WI38 (cell line): Measurements from ENCODE around the gene PHOX2A.

ENCODE experiments used
- H3K4me3 ChIP-seq: 2 replicates; pipeline ENCODE4 v1.5.1; 2011; ENCODE audit warnings: low read depth, mild to moderate bottlenecking, control low read depth, low read length
- TF ChIP-seq, protein P1 (sequence below): IDR thresholded peaks from 2 replicates; pipeline ENCODE4 v1.5.1; 2012; ENCODE audit warnings: low read depth, mild to moderate bottlenecking, control low read depth, low read length

The PHOX2A gene

GRCh38 chr11:72260574-72260973, 16.6 kb upstream of the PHOX2A start:
- no peak overlapping the region for H3K4me3 ChIP-seq
- TF ChIP-seq, protein P1, sequence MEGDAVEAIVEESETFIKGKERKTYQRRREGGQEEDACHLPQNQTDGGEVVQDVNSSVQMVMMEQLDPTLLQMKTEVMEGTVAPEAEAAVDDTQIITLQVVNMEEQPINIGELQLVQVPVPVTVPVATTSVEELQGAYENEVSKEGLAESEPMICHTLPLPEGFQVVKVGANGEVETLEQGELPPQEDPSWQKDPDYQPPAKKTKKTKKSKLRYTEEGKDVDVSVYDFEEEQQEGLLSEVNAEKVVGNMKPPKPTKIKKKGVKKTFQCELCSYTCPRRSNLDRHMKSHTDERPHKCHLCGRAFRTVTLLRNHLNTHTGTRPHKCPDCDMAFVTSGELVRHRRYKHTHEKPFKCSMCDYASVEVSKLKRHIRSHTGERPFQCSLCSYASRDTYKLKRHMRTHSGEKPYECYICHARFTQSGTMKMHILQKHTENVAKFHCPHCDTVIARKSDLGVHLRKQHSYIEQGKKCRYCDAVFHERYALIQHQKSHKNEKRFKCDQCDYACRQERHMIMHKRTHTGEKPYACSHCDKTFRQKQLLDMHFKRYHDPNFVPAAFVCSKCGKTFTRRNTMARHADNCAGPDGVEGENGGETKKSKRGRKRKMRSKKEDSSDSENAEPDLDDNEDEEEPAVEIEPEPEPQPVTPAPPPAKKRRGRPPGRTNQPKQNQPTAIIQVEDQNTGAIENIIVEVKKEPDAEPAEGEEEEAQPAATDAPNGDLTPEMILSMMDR: no peak

DNA sequence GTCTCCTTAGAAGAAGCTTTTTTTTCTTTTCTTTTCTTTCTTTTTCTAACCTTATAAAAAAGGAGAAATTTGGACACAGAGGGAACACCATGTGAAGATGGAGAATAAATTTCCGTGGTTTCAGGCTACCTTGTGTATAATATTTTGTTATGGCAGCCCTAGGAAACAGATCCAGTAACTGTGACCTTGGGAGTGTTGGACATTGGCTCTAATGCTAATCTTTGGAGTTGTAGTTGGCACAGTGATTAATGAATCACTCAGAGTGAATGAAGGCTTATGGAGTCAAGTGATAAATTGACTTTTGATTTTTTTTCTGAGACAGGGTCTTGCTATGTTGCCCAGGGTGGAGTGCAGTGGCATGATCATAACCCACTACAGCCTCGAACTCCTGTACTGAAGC, 15.5 kb upstream of the PHOX2A start:
- TF ChIP-seq, protein P1: no peak
- no peak overlapping the region for H3K4me3 ChIP-seq

GRCh38 chr11:72257570-72257969, 13.6 kb upstream of the PHOX2A start:
- H3K4me3 ChIP-seq: no peak overlapping the region
- TF ChIP-seq, protein P1: no peak

DNA sequence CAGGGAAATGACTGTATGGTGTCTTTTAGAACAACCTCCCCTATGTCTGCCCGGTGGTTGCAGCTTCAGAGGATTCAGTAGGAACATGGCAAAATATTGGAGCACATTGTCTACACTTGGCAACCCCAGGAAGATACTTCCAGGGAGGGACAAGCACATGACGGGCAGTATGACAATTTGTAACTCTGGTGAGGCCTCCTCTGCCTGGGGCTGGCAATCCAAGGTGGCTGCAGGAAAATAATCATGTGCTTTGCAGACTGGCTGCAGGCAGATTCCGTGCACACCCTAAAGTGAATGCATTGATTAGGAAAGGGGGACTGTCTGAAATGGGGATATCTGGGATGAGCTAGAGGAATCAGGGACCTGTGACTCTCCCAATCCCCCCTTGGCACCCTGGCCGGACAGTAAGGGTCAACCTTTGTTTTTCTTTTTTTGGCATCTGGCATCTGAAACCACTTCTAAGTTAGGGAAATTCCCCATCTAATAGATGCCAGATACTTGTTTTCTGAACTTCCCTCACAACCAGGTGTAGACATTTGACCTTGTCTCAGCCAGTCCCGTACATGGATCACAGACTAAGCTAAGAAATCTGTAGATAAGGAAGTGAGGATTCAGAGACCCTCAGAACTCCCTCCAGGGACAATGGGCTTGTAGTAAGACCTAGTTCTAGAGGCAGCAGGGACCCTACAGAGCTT, 10.5 kb upstream of the PHOX2A start:
- TF ChIP-seq, protein P1: no peak
- H3K4me3 ChIP-seq: no peak overlapping the region

DNA sequence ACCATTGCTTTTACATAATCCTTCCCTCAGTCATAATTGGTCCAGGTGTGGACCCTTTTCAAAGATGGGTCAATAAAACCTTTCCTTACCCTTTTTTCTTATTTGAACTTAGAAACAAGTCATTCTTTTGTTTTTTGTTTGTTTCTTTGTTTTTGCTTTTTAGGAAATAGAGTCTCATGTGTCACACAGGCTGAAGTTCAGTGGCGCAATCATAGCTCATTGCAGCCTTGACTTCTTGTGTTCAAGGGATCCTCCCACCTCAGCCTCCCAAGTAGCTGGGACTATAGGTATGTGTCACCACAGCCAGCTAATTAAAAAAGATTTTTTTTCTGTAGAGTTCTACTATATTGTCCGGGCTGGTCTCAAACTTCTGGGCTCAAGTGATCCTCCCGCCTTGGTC, 9.4 kb upstream of the PHOX2A start:
- no peak overlapping the region for H3K4me3 ChIP-seq
- TF ChIP-seq, protein P1: no peak

DNA sequence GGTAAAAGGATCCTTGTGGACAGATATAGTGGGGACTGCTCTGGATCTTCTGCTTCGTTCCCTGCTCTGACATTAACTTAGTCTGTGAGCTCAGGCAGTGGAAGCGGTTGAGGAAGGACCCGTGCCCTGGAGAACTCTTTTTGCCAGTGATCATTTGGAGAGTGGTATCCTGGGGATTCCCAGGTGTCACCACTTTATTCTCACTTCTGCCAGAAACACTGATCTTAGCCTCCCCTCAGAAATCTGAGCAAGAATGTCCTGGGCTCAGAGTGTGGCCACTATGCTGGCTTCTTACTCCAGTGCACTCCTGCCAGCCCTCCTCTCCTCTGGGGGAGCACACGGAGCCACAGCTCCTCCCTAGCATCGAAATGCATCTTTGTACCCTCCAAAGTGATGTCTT, 7.6 kb upstream of the PHOX2A start:
- no peak overlapping the region for H3K4me3 ChIP-seq
- TF ChIP-seq, protein P1: no peak

DNA sequence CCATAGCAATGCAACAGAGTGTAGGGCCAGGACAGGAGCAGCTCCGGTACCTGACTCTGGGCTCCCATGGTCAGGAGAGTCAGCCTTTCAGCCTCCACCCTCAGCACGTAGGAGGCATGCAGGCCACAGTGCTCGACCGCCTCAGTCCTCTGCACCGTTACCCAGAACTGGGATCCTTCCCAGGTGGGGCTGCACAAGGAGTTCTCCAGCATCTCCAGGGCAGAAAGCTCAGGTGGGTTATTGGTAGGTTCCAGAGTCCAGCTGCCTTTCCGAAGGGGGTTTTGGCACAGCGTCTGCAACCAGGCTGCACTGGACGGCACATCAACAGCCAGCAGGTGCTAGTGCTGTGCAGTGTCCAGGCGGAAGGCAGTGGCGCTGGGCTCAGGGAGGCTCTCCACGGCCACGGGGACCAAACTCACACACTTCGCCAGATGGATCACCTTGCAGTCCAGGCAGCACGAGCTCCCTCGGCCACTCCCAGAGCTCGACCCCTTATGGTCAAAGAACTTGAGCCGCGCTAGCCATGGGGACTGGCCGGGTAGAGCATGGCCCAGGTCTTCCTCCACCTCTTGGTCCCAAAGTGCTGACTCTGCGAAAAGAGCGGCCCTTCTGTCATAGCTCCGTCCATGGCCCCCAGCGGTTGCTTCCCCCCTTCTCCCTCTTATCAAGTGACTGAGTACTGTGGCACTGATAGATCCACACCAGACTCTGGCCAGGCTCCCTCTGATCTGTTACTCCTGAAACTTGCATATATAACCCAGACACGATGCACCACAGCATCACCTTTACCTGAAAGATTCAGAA, 6.9 kb upstream of the PHOX2A start:
- no peak overlapping the region for H3K4me3 ChIP-seq
- TF ChIP-seq, protein P1: no peak
